GDM1 (cell line): ENCODE measurements around the gene CREG2.
A peak's percentile ranks its signal among the peaks of the same experiment; 100 is the strongest.

Experiments used
- DNase-seq: peaks from one replicate; lab custom pipeline; 2025; lab: John Stamatoyannopoulos, UW

Gene CREG2

GRCh38 chr2:101408925-101409324, 21.6 kb upstream of the CREG2 start:
- DNase-seq: no peak

- DNase-seq: peak; percentile 33
Observed at GRCh38 chr2:101405351-101405899, 18.1 kb upstream of the CREG2 start.

GRCh38 chr2:101403745-101404144, 16.4 kb upstream of the CREG2 start:
- no peak for DNase-seq

- no peak for DNase-seq
Observed at GRCh38 chr2:101402630-101403029, 15.3 kb upstream of the CREG2 start.

GRCh38 chr2:101401906-101402305, 14.6 kb upstream of the CREG2 start:
- DNase-seq: no peak

- peak; percentile 29 for DNase-seq
Observed at GRCh38 chr2:101401326-101401665, 14.0 kb upstream of the CREG2 start.

GRCh38 chr2:101400506-101401325, 13.4 kb upstream of the CREG2 start:
- peak; percentile 43 for DNase-seq

GRCh38 chr2:101400048-101400447, 12.7 kb upstream of the CREG2 start:
- DNase-seq: no peak

GRCh38 chr2:101399021-101399799, 11.9 kb upstream of the CREG2 start:
- DNase-seq: no peak

- no peak for DNase-seq
Observed at GRCh38 chr2:101398116-101398821, 11.0 kb upstream of the CREG2 start.

- no peak for DNase-seq
Observed at GRCh38 chr2:101396316-101396717, 9.0 kb upstream of the CREG2 start.

GRCh38 chr2:101395545-101396315, 8.4 kb upstream of the CREG2 start:
- no peak for DNase-seq

- no peak for DNase-seq
Observed at GRCh38 chr2:101388232-101388631, 929 bp upstream of the CREG2 start.

- DNase-seq: no peak
Observed at GRCh38 chr2:101386599-101387150, 628 bp downstream of the CREG2 start.

- no peak for DNase-seq
Observed at GRCh38 chr2:101383016-101383541, 4.2 kb downstream of the CREG2 start.

- no peak for DNase-seq
Observed at GRCh38 chr2:101382442-101382841, 4.9 kb downstream of the CREG2 start.

- no peak for DNase-seq
Observed at GRCh38 chr2:101380376-101380775, 6.9 kb downstream of the CREG2 start.

- no peak for DNase-seq
Observed at GRCh38 chr2:101379091-101379490, 8.2 kb downstream of the CREG2 start.

- no peak for DNase-seq
Observed at GRCh38 chr2:101375653-101376052, 11.7 kb downstream of the CREG2 start.

GRCh38 chr2:101374821-101375561, 12.3 kb downstream of the CREG2 start:
- DNase-seq: no peak
